Measurements from ENCODE around the gene OPA3. TPM values are rescaled to one million over a fixed set of nuclear protein-coding genes. Genes with fewer than 3 reads are reported as not detected.

Gene OPA3
- polyA plus RNA-seq, 1 donor (not counting 4 experiments of a cell fraction or from before 2014, with no cell fraction given) = 11.9 TPM

GRCh38 chr19:45567609-45568008, 17.0 kb downstream of the OPA3 start:
- H3K9me1 ChIP-seq (ENCODE audit: control insufficient read depth, extremely low read depth, insufficient read depth, low read length) = no peaks in the 10 kb centered on the region
- no peak overlapping the region for H3K4me3 ChIP-seq (ENCODE audit: control insufficient read depth in 2 of 3, extremely low read depth in 1 of 3, insufficient read depth in 2 of 3, low read depth in 1 of 3, low read length in 3 of 3)
- H3K36me3 ChIP-seq (ENCODE audit: control insufficient read depth in 2 of 2, extremely low read depth in 1 of 2, insufficient read depth in 2 of 2, low read length in 2 of 2) = peaks cover 0 to 4% of the 10 kb centered on the region in 2 experiments
- H3K27me3 ChIP-seq (ENCODE audit: control insufficient read depth, extremely low read depth, insufficient read depth, low read length) = no peaks in the 10 kb centered on the region
- no peak overlapping the region for H2AFZ ChIP-seq (ENCODE audit: control insufficient read depth, low read length)
- H3K79me2 ChIP-seq (ENCODE audit: control insufficient read depth, insufficient read depth, low read length) = peaks cover 18% of the 10 kb centered on the region
- H3K4me2 ChIP-seq (ENCODE audit: control insufficient read depth, extremely low read depth, insufficient read depth, low read depth, low read length) = no peak overlapping the region
- dilution Hi-C loops (cut with MboI; ENCODE audit: extremely low pct_ligation_motif_present, low sequenced_read_pairs) = no loop called here
- FAIRE-seq (peak; percentile 72), DNase-seq (ENCODE audit: low read depth, low spot score) (no peak)
- H4K20me1 ChIP-seq (ENCODE audit: control insufficient read depth, extremely low read depth, insufficient read depth, low read length) = no peaks in the 10 kb centered on the region
- no peak overlapping the region for H3K9ac ChIP-seq (ENCODE audit: control insufficient read depth, extremely low read depth, insufficient read depth, low read length)
- no peaks in the 10 kb centered on the region for H3K9me3 ChIP-seq (ENCODE audit: control insufficient read depth, low read depth, low read length)
- peaks cover 26% of the 10 kb centered on the region for H3K4me1 ChIP-seq (ENCODE audit: control insufficient read depth, extremely low read depth, insufficient read depth, low read length)
- H3K27ac ChIP-seq (ENCODE audit: control insufficient read depth, insufficient read depth, low read length) = peak overlapping the region; percentile 62
- TF ChIP-seq EZH2 (IDR thresholded peaks at IDR 0.05; ENCODE audit: low read length) = no peak
- no peak for TF ChIP-seq CTCF (optimal IDR thresholded peaks at IDR 0.05 in 1 of 3, IDR thresholded peaks at IDR 0.05 in 1 of 3, conservative IDR thresholded peaks at IDR 0.05 in 1 of 3; ENCODE audit: extremely low read depth in 1 of 3, insufficient read depth in 2 of 3, low read length in 3 of 3)

DNA sequence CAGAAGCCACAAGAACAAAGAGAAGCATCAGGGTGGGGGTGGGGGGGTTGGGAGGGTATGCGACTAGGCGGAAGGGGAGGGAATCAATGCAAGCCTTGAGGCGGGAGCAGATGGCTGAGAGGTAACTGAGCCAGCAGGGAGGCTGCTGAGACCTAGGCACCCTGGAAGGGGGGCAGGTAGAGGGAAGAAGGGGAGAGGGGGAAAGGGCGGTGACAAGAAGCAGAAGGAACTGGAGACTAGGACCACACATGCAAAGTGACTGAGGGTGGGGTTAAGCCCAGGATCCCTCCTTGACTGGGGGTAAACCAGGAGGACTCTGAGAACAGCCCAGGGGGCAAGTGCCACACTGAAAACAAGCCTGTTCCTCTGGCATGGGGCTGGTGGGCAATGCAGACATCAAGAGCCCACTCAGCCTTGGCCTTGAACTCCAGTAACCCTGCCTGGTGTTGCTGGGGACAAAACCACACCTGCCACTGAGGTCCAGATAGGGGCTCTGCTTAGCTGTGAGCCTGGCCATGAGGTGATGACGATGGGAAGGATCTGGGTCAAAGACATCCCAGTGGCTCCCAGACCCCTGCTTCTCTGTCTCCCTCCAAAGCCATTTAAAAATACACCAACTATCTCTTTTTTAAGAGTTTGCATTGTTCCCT, 20.3 kb downstream of the OPA3 start:
- Histone ChIP-seq H3K4me2 (ENCODE audit: control insufficient read depth, extremely low read depth, insufficient read depth, low read depth, low read length) (no peak overlapping the region), H3K4me3 (ENCODE audit: control insufficient read depth in 2 of 3, extremely low read depth in 1 of 3, insufficient read depth in 2 of 3, low read depth in 1 of 3, low read length in 3 of 3) (no peak overlapping the region), H3K27me3 (ENCODE audit: control insufficient read depth, extremely low read depth, insufficient read depth, low read length) (no peaks in the 10 kb centered on the region), H3K79me2 (ENCODE audit: control insufficient read depth, insufficient read depth, low read length) (peaks cover 8% of the 10 kb centered on the region), H3K4me1 (ENCODE audit: control insufficient read depth, extremely low read depth, insufficient read depth, low read length) (peaks cover 17% of the 10 kb centered on the region), H3K9me1 (ENCODE audit: control insufficient read depth, extremely low read depth, insufficient read depth, low read length) (no peaks in the 10 kb centered on the region), H3K27ac (ENCODE audit: control insufficient read depth, insufficient read depth, low read length) (no peak overlapping the region), H4K20me1 (ENCODE audit: control insufficient read depth, extremely low read depth, insufficient read depth, low read length) (no peaks in the 10 kb centered on the region), H3K9me3 (ENCODE audit: control insufficient read depth, low read depth, low read length) (no peaks in the 10 kb centered on the region), H3K36me3 (ENCODE audit: control insufficient read depth in 2 of 2, extremely low read depth in 1 of 2, insufficient read depth in 2 of 2, low read length in 2 of 2) (peaks cover 2 to 7% of the 10 kb centered on the region in 2 experiments), H3K9ac (ENCODE audit: control insufficient read depth, extremely low read depth, insufficient read depth, low read length) (no peak overlapping the region), H2AFZ (ENCODE audit: control insufficient read depth, low read length) (no peak overlapping the region)
- TF ChIP-seq EZH2 (IDR thresholded peaks at IDR 0.05; ENCODE audit: low read length) = no peak
- no peak for TF ChIP-seq CTCF (optimal IDR thresholded peaks at IDR 0.05 in 1 of 3, IDR thresholded peaks at IDR 0.05 in 1 of 3, conservative IDR thresholded peaks at IDR 0.05 in 1 of 3; ENCODE audit: extremely low read depth in 1 of 3, insufficient read depth in 2 of 3, low read length in 3 of 3)
- FAIRE-seq (no peak), DNase-seq (ENCODE audit: low read depth, low spot score) (no peak)
- dilution Hi-C loops (cut with MboI; ENCODE audit: extremely low pct_ligation_motif_present, low sequenced_read_pairs) = no loop called here

Measured in keratinocyte (primary cell).